ENCODE data around the gene STAC3. TPM values are rescaled to one million over a fixed set of nuclear protein-coding genes. Genes with fewer than 3 reads are reported as not detected.

Gene STAC3
- total and polyA plus RNA-seq, 8 donors: 2.9 to 5.1 (median 3.4) TPM

DNA sequence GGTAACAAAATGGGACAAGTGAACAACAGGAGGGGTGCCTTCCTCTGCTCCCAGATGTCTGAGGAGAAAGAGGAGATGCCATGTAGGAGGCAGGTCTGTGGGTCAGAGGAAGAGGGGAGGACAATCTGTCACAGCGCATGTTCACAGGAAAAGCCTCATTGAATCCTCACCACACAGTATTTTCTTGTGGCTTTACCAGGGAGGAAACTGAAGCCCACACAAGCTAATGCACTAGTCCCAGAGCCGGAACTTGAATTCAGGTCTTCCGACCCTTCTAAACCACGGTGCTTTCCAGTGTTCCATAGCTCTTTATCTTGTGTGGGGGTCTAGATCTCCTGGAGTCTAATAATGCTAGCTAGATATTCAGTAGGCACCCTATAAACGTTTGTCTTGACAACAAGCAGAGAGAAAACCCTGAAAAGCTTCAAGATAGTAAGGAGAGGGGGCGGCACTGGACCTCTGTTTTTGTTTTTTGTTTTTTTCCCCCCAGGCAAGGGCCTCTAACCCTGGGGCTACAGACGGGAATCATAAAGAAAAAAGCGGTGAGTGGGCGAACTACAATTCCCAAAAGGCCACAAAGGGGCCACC, 21.8 kb downstream of the STAC3 start:
- no peaks in the 10 kb centered on the region for H3K9me3 ChIP-seq
- peaks cover 0 to 60% of the 10 kb centered on the region in 2 donors for H3K4me1 ChIP-seq
- ATAC-seq (no peak), DNase-seq (no peak)
- peak overlapping the region; percentile 72 to 82 for H3K27ac ChIP-seq
- intact Hi-C loops (cut with DNase I): no loop called here
- peaks cover 0 to 31% of the 10 kb centered on the region in 2 donors for H3K36me3 ChIP-seq
- H3K4me3 ChIP-seq: peak overlapping the region; percentile 56 to 72
- H3K27me3 ChIP-seq: peaks cover 31 to 37% of the 10 kb centered on the region in 2 donors
- TF ChIP-seq, protein P1, sequence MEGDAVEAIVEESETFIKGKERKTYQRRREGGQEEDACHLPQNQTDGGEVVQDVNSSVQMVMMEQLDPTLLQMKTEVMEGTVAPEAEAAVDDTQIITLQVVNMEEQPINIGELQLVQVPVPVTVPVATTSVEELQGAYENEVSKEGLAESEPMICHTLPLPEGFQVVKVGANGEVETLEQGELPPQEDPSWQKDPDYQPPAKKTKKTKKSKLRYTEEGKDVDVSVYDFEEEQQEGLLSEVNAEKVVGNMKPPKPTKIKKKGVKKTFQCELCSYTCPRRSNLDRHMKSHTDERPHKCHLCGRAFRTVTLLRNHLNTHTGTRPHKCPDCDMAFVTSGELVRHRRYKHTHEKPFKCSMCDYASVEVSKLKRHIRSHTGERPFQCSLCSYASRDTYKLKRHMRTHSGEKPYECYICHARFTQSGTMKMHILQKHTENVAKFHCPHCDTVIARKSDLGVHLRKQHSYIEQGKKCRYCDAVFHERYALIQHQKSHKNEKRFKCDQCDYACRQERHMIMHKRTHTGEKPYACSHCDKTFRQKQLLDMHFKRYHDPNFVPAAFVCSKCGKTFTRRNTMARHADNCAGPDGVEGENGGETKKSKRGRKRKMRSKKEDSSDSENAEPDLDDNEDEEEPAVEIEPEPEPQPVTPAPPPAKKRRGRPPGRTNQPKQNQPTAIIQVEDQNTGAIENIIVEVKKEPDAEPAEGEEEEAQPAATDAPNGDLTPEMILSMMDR (IDR thresholded peaks at IDR 0.05): peak; percentile 18 to 37

DNA sequence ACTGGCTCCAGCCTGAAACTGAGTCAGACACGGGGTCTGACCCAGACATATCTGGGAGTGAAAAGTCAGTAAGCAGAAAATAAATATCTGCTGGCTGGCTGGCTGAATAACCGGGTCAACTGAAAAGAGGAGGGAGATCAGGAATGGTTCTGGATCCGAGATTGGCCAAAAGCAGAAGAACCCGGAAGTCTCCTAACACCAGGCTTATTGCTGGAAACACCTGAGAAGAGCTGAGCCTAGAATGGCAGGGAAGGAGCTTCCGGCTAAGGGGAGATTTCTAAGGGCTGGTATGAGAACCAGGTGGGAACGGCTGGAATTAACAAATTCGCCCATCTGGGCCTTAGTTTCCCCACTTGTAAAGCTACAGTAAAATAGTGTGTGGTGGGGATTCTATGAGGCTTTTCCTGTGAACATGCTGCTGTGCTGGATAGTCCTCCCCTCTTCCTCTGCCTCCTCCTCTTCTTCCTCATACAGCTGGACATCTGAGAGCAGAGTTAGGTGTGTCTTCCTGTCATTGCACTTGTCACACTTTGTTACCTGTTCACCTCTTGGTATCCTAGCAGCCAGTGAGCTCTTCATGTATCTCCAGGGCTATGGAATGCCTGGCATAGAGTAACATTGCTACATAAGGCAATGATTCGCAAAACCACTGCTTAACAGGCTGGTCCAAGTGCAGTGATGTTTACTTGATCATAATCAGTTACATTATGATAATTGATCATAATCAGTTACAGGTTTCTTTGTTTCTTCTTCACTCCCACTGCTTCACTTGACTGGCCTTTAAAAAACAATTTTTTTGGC, 23.5 kb downstream of the STAC3 start:
- intact Hi-C loops (cut with DNase I): no loop called here
- peaks cover 47 to 53% of the 10 kb centered on the region in 2 donors for H3K27me3 ChIP-seq
- TF ChIP-seq, protein P1 (IDR thresholded peaks at IDR 0.05): no peak

DNA sequence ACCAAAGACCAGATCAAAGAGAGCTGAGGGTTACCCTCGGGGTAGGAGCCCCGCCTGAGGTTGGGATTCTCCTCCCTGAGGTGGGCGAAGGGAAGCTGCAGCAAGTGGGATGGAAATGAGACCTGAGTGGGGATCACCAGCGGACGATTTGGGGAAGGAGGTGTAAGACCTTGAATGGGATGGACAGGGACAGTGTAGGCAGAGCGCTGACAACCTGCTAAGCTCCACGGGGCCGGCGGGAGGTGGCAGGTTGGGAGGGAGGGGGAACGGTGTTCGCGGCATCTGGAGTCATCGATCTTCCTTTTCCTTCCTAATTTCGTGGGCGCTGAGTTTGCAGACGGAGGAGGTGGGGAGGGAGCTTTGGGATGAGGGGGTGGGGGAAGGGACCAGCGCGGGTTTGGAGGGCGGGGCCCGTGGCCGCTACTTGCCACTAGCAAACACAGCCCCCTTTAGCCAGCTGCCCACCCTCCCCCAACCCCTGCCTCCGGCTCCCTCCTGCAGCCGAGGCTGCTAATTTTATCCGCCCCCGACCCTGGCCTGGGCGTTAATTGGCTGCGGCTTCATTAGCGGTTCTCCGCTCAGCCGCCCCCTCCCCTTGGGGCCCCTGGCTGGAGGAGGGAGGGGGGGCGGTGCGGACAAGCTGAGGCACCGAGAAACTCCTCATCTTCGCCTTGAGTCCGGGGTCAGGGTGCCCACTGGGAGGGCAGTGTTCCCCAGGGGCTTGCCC, 24.2 kb downstream of the STAC3 start:
- DNase-seq (peak in 1 of 4 donors; percentile 55), ATAC-seq (no peak)
- peaks cover 0 to 7% of the 10 kb centered on the region in 2 donors for H3K36me3 ChIP-seq
- intact Hi-C loops (cut with DNase I): no loop called here
- no peak overlapping the region for H3K4me3 ChIP-seq
- no peak overlapping the region for H3K27ac ChIP-seq
- peaks cover 55 to 60% of the 10 kb centered on the region in 2 donors for H3K27me3 ChIP-seq
- no peaks in the 10 kb centered on the region for H3K9me3 ChIP-seq
- peaks cover 0 to 53% of the 10 kb centered on the region in 2 donors for H3K4me1 ChIP-seq
- TF ChIP-seq, protein P1 (IDR thresholded peaks at IDR 0.05): no peak

More for the DNA sequence above, 23.5 kb downstream of the STAC3 start:
- ATAC-seq: no peak
- Histone ChIP-seq H3K4me3 (no peak overlapping the region), H3K27ac (no peak overlapping the region), H3K9me3 (no peaks in the 10 kb centered on the region), H3K36me3 (peaks cover 0 to 15% of the 10 kb centered on the region in 2 donors), H3K4me1 (peaks cover 0 to 53% of the 10 kb centered on the region in 2 donors)
- no peak for DNase-seq

DNA sequence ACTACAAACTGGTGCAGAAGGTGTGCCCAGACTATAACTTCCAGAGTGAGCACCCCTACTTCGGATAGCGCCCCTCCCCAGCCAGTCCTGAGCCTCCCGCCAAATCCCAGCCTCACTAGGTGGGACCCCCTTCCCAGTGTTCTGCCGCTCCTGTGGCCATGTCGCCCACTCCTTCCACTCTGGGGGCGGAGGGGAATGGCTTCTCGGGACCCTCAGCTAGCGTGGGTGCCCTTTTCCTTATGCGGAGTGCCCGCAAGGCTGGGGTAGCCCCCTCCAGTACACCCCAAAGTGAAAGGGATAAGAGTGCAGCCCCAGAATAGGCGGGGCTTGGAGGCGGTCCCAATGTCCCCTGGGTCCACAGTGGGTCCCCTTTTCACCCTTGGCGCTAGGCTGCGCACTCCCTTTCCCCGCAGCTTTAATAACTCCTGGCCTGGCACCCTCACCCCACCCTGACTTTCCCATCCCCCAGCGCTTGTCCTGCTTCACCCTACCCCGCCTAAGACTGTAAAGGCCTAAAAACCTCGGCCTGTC, 25.2 kb downstream of the STAC3 start:
- intact Hi-C loops (cut with DNase I): no loop called here
- H3K36me3 ChIP-seq: no peaks in the 10 kb centered on the region
- no peak overlapping the region for H3K4me3 ChIP-seq
- peaks cover 63 to 71% of the 10 kb centered on the region in 2 donors for H3K27me3 ChIP-seq
- H3K9me3 ChIP-seq: no peaks in the 10 kb centered on the region
- DNase-seq (peak in 1 of 4 donors; percentile 31), ATAC-seq (no peak)
- TF ChIP-seq, protein P1 (IDR thresholded peaks at IDR 0.05): no peak
- no peak overlapping the region for H3K27ac ChIP-seq
- peaks cover 0 to 43% of the 10 kb centered on the region in 2 donors for H3K4me1 ChIP-seq

Measured in left lung (tissue), 10 donors.